GM08714 (cell line): ENCODE results near the gene BSN.

Source experiments
- H3K4me3 ChIP-seq: fragments of 200-500 bp; sonication (Bioruptor generic); 2 replicates; pipeline ENCODE4 v1.5.1; 2014; ENCODE audit warnings: mild to moderate bottlenecking, low read length, inconsistent platforms
- ZNF274 ChIP-seq: IDR thresholded peaks from 2 replicates; pipeline ENCODE4 v1.6.1; 2012; ENCODE audit warnings: mild to moderate bottlenecking, low read depth, low read length

The BSN gene

GRCh38 chr3:49641921-49642707 lies 87.8 kb downstream of the BSN start:
- no peak overlapping the region for H3K4me3 ChIP-seq
- TF ChIP-seq ZNF274, result no peak

GRCh38 chr3:49642708-49643145 lies 88.5 kb downstream of the BSN start:
- no peak for TF ChIP-seq ZNF274
- no peak overlapping the region for H3K4me3 ChIP-seq

GRCh38 chr3:49644684-49645083 lies 90.4 kb downstream of the BSN start:
- no peak overlapping the region for H3K4me3 ChIP-seq
- no peak for TF ChIP-seq ZNF274

GRCh38 chr3:49646236-49646635 lies 92.0 kb downstream of the BSN start:
- TF ChIP-seq ZNF274, result no peak
- no peak overlapping the region for H3K4me3 ChIP-seq

- H3K4me3 ChIP-seq, result no peak overlapping the region
- TF ChIP-seq ZNF274, result no peak
Observed at GRCh38 chr3:49647741-49648140, 93.5 kb downstream of the BSN start.

- no peak overlapping the region for H3K4me3 ChIP-seq
- no peak for TF ChIP-seq ZNF274
Observed at GRCh38 chr3:49648354-49649019, 94.2 kb downstream of the BSN start.

- no peak overlapping the region for H3K4me3 ChIP-seq
- TF ChIP-seq ZNF274, result no peak
Observed at GRCh38 chr3:49649576-49649975, 95.3 kb downstream of the BSN start.

- H3K4me3 ChIP-seq, result no peak overlapping the region
- TF ChIP-seq ZNF274, result no peak
Observed at GRCh38 chr3:49650177-49650576, 95.9 kb downstream of the BSN start.

- no peak for TF ChIP-seq ZNF274
- no peak overlapping the region for H3K4me3 ChIP-seq
Observed at GRCh38 chr3:49650637-49651036, 96.4 kb downstream of the BSN start.

GRCh38 chr3:49652218-49652902 lies 98.1 kb downstream of the BSN start:
- TF ChIP-seq ZNF274, result no peak
- H3K4me3 ChIP-seq, result no peak overlapping the region

GRCh38 chr3:49652903-49653415 lies 98.7 kb downstream of the BSN start:
- no peak overlapping the region for H3K4me3 ChIP-seq
- no peak for TF ChIP-seq ZNF274

GRCh38 chr3:49653621-49654020 lies 99.3 kb downstream of the BSN start:
- no peak for TF ChIP-seq ZNF274
- no peak overlapping the region for H3K4me3 ChIP-seq

GRCh38 chr3:49654176-49654825 lies 100.0 kb downstream of the BSN start:
- TF ChIP-seq ZNF274, result no peak
- no peak overlapping the region for H3K4me3 ChIP-seq

GRCh38 chr3:49654955-49655556 lies 100.8 kb downstream of the BSN start:
- no peak for TF ChIP-seq ZNF274
- no peak overlapping the region for H3K4me3 ChIP-seq
